GM12874 (cell line): ENCODE measurements around the gene PGD.

ENCODE experiments used
- TF ChIP-seq, protein P1 (sequence below): IDR thresholded peaks from 2 replicates; pipeline ENCODE4 v1.5.1; 2011; ENCODE audit warnings: low read depth, mild to moderate bottlenecking, control low read depth, low read length, moderate library complexity; ENCODE audit not compliant: insufficient read depth

Gene PGD

DNA sequence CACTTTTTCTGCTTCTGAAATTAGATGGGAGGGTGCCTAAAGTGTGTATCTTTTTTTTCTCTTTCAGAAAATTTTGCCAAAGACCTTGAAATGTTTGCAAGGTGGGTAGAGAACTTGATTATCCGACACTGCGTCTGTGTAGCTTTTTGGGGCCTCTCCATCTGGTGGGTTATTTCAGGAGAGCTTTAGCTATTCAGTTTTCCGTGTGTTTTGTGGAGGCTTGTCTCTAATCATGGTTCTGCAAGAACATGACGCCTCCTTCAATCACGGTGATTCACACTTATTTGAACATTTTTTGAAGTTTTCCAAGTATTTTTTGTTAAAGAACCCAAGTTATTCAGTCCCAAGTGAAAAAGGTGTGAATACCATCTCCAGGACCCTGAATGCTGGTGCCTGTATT is 35.7 kb downstream of the PGD start:
- TF ChIP-seq, protein P1, sequence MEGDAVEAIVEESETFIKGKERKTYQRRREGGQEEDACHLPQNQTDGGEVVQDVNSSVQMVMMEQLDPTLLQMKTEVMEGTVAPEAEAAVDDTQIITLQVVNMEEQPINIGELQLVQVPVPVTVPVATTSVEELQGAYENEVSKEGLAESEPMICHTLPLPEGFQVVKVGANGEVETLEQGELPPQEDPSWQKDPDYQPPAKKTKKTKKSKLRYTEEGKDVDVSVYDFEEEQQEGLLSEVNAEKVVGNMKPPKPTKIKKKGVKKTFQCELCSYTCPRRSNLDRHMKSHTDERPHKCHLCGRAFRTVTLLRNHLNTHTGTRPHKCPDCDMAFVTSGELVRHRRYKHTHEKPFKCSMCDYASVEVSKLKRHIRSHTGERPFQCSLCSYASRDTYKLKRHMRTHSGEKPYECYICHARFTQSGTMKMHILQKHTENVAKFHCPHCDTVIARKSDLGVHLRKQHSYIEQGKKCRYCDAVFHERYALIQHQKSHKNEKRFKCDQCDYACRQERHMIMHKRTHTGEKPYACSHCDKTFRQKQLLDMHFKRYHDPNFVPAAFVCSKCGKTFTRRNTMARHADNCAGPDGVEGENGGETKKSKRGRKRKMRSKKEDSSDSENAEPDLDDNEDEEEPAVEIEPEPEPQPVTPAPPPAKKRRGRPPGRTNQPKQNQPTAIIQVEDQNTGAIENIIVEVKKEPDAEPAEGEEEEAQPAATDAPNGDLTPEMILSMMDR, result no peak

DNA sequence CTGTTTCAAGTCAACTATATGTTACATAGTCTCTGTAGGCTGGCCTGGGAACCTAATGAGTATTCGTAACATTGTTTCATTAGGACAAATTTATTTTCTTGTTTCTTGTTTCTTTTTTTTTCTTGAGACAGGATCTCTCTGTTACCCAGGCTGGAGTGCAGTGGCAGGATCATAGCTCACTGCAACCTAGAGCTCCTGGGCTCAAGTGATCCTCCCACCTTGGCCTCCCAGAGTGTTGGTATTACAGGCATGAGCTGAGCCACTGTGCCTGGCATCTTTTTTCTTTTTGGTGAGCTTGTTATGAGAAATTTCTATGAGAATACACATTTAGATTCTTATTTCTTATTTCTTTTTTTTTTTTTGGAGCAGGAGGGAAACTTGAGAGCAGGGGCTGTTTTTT is 38.2 kb downstream of the PGD start:
- TF ChIP-seq, protein P1, result no peak

DNA sequence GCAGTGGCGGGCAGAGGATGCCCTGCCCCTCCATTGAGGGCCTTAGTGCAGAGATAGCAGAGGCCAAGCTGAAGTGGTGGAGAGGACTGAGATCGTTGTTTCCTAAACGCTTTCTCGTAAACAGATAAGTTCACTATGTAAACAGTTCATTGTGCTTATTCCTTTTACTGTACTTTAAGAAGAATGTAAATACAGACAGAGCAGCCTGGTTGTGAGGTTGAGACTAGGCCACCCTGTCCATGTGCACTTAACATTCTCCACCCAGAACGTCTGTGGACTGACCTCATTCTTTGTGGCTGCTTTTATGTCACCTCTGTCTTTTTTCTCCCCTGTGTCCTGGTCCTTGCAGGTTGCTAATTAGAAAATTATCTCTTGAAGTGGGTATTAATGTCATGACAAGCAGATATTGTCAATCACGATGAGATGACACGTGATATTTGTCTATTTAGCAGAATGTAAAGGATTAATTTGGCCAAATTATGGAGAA is 39.9 kb downstream of the PGD start:
- TF ChIP-seq, protein P1, result no peak

DNA sequence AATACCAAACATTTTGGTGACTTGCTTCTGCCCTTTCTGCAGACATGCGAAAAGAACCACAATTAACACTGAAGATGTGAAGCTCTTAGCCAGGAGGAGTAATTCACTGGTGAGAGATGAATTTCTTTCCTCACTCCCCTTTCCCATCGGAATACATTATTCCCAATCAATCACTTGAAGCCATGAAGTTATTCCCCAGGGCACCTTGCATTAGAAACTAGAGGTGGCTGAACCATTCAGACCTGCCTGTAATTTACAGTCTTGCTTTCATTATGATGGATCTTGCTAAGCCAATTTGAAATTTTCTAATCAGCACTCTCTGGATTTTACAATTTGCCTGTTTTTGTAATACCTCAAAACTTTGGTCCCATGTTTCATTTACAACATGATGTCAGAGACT is 41.4 kb downstream of the PGD start:
- TF ChIP-seq, protein P1, result no peak

DNA sequence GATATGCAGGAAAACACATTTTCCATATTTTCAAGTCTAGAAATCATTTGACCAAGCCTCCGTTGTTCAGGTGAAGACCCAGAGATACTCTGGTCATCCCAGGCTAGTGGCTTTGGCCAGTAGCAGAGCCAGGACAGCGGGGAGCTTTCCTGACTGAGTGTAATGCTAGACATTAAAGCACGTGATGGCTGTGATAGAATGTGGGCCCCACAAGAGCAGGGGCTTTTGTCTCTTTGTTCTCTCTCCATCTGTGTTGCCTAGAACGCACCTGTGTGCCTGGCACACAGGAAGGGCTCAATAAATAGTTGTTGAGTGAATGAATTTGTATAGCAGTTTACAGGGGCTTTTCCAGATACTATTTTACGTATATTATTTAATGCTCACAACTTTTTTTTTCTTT is 41.9 kb downstream of the PGD start:
- TF ChIP-seq, protein P1, result no peak

DNA sequence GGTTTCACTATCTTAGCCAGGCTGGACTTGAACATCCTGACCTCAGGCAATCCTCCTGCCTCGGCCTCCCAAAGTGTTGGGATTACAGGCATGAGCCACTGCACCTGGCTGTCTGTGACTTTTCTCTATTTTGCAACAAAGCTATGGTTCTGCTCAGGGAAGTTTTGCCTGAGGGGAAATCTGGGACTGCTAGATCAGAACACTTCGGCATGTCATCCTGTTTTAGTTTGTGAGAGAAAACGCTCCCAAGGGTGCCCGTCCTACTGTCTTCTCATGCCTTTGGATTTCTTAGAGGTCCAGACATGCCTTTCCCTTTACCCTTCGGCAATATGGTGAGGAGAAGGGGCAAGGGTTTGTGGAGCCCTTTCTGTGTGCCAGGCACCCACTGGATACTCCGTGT is 45.4 kb downstream of the PGD start:
- TF ChIP-seq, protein P1, result no peak

DNA sequence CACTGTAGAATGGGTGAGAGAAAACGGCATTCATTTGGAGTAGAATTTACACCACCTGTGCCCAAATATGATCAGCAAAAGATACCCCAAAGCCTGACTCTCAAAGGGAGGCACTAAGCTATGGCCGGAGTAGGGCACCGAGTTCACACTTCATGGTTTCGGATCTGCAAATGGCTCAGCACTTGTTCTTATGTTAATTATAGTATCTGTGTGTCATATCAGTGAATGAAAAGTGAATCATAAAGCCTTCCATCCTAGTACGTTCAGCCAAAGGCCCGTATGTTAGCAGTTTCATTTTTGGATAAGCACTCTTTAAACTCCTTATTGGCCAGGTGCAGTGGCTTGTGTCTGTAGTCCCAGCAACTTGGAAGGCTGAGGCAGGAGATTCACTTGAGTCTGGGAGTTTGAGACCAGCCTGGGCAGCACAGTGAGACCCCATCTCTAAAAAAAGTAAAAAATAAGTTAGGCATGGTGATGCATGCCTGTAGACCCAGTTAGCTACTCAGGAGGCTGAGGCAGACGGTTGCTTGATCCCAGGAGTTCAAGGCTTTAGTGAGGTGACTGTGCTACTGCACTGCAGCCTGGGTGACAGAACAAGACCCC is 46.0 kb downstream of the PGD start:
- TF ChIP-seq, protein P1, result no peak
